ENCODE data around the gene ANKRA2.

ANKRA2 gene

GRCh38 chr5:73550016-73550415 lies 15.4 kb downstream of the ANKRA2 start:
- H3K27ac ChIP-seq (ENCODE audit: low read length): no peak overlapping the region
- H3K9ac ChIP-seq (ENCODE audit: low read depth, low read length): no peak overlapping the region
- H3K9me3 ChIP-seq (ENCODE audit: insufficient read depth, low read length, severe bottlenecking): no peaks in the 10 kb centered on the region
- TF ChIP-seq EZH2 (IDR thresholded peaks at IDR 0.05; ENCODE audit: borderline replicate concordance, low read depth, low read length, severe bottlenecking): no peak
- TF ChIP-seq, protein P1, sequence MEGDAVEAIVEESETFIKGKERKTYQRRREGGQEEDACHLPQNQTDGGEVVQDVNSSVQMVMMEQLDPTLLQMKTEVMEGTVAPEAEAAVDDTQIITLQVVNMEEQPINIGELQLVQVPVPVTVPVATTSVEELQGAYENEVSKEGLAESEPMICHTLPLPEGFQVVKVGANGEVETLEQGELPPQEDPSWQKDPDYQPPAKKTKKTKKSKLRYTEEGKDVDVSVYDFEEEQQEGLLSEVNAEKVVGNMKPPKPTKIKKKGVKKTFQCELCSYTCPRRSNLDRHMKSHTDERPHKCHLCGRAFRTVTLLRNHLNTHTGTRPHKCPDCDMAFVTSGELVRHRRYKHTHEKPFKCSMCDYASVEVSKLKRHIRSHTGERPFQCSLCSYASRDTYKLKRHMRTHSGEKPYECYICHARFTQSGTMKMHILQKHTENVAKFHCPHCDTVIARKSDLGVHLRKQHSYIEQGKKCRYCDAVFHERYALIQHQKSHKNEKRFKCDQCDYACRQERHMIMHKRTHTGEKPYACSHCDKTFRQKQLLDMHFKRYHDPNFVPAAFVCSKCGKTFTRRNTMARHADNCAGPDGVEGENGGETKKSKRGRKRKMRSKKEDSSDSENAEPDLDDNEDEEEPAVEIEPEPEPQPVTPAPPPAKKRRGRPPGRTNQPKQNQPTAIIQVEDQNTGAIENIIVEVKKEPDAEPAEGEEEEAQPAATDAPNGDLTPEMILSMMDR (IDR thresholded peaks at IDR 0.05; ENCODE audit: borderline replicate concordance, extremely low read depth, low read length, poor library complexity, severe bottlenecking): no peak
- no peak overlapping the region for H3K4me2 ChIP-seq (ENCODE audit: insufficient read depth, low read length)
- H2AFZ ChIP-seq (ENCODE audit: low read depth, low read length): no peak overlapping the region
- H4K20me1 ChIP-seq (ENCODE audit: insufficient read depth, low read length): no peaks in the 10 kb centered on the region
- H3K27me3 ChIP-seq (ENCODE audit: insufficient read depth, low read length, poor library complexity): no peaks in the 10 kb centered on the region
- no peak for DNase-seq
- no peaks in the 10 kb centered on the region for H3K4me1 ChIP-seq (ENCODE audit: insufficient read depth, low read length)
- H3K36me3 ChIP-seq (ENCODE audit: insufficient read depth, low read length): peaks cover 12% of the 10 kb centered on the region
- no peaks in the 10 kb centered on the region for H3K79me2 ChIP-seq (ENCODE audit: insufficient read depth, low read length)
- H3K4me3 ChIP-seq (ENCODE audit: low read depth in 1 of 2, low read length in 2 of 2): no peak overlapping the region
- ATAC-seq (ENCODE audit: insufficient read depth, low read depth): no peak

- H3K4me3 ChIP-seq (ENCODE audit: low read depth in 1 of 2, low read length in 2 of 2): no peak overlapping the region
- no peaks in the 10 kb centered on the region for H3K9me3 ChIP-seq (ENCODE audit: insufficient read depth, low read length, severe bottlenecking)
- TF ChIP-seq EZH2 (IDR thresholded peaks at IDR 0.05; ENCODE audit: borderline replicate concordance, low read depth, low read length, severe bottlenecking): no peak
- TF ChIP-seq, protein P1 (IDR thresholded peaks at IDR 0.05; ENCODE audit: borderline replicate concordance, extremely low read depth, low read length, poor library complexity, severe bottlenecking): no peak
- H4K20me1 ChIP-seq (ENCODE audit: insufficient read depth, low read length): no peaks in the 10 kb centered on the region
- no peak overlapping the region for H3K9ac ChIP-seq (ENCODE audit: low read depth, low read length)
- H3K27me3 ChIP-seq (ENCODE audit: insufficient read depth, low read length, poor library complexity): peaks cover 19% of the 10 kb centered on the region
- H3K27ac ChIP-seq (ENCODE audit: low read length): no peak overlapping the region
- no peak overlapping the region for H3K4me2 ChIP-seq (ENCODE audit: insufficient read depth, low read length)
- DNase-seq: no peak
- ATAC-seq (ENCODE audit: insufficient read depth, low read depth): no peak
- H2AFZ ChIP-seq (ENCODE audit: low read depth, low read length): no peak overlapping the region
- H3K4me1 ChIP-seq (ENCODE audit: insufficient read depth, low read length): no peaks in the 10 kb centered on the region
- H3K36me3 ChIP-seq (ENCODE audit: insufficient read depth, low read length): no peaks in the 10 kb centered on the region
- no peaks in the 10 kb centered on the region for H3K79me2 ChIP-seq (ENCODE audit: insufficient read depth, low read length)
Observed at GRCh38 chr5:73545403-73545779, 20.0 kb downstream of the ANKRA2 start.

- no peak for DNase-seq
- Histone ChIP-seq H3K9ac (ENCODE audit: low read depth, low read length) (no peak overlapping the region), H3K4me3 (ENCODE audit: low read depth in 1 of 2, low read length in 2 of 2) (no peak overlapping the region), H3K27ac (ENCODE audit: low read length) (no peak overlapping the region), H3K4me2 (ENCODE audit: insufficient read depth, low read length) (no peak overlapping the region), H3K79me2 (ENCODE audit: insufficient read depth, low read length) (no peaks in the 10 kb centered on the region), H3K27me3 (ENCODE audit: insufficient read depth, low read length, poor library complexity) (peaks cover 25% of the 10 kb centered on the region), H3K4me1 (ENCODE audit: insufficient read depth, low read length) (no peaks in the 10 kb centered on the region), H4K20me1 (ENCODE audit: insufficient read depth, low read length) (no peaks in the 10 kb centered on the region), H3K9me3 (ENCODE audit: insufficient read depth, low read length, severe bottlenecking) (no peaks in the 10 kb centered on the region), H2AFZ (ENCODE audit: low read depth, low read length) (no peak overlapping the region; the same call in 1 of the 2 replicates), H3K36me3 (ENCODE audit: insufficient read depth, low read length) (no peaks in the 10 kb centered on the region)
- TF ChIP-seq, protein P1 (IDR thresholded peaks at IDR 0.05; ENCODE audit: borderline replicate concordance, extremely low read depth, low read length, poor library complexity, severe bottlenecking): no peak
- no peak for TF ChIP-seq EZH2 (IDR thresholded peaks at IDR 0.05; ENCODE audit: borderline replicate concordance, low read depth, low read length, severe bottlenecking)
- ATAC-seq (ENCODE audit: insufficient read depth, low read depth): no peak
Observed at GRCh38 chr5:73544429-73545402, 20.7 kb downstream of the ANKRA2 start.

Data from DND-41 (cell line).